Measurements from ENCODE around the gene PRDM11. TPM values are rescaled to one million over a fixed set of nuclear protein-coding genes. Genes with fewer than 3 reads are reported as not detected.

The PRDM11 gene
- total RNA-seq, 1 experiment from 2014 or later = 8.3 TPM

DNA sequence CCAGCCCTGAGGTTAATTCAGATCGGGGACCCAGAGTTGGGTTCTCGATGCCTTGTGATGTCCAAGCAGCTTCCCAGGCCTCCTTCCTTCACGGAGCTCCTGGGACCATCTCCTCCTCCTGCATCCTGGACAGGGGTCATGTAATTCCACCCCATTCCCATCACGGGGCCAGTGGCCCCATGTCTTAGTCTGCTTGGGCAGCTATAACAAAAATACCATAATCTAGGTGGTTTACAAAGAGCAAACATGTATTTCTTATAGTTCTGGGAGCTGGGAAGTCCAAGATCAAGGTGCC lies 41.7 kb upstream of the PRDM11 start (continued):
- TF ChIP-seq, protein P1, sequence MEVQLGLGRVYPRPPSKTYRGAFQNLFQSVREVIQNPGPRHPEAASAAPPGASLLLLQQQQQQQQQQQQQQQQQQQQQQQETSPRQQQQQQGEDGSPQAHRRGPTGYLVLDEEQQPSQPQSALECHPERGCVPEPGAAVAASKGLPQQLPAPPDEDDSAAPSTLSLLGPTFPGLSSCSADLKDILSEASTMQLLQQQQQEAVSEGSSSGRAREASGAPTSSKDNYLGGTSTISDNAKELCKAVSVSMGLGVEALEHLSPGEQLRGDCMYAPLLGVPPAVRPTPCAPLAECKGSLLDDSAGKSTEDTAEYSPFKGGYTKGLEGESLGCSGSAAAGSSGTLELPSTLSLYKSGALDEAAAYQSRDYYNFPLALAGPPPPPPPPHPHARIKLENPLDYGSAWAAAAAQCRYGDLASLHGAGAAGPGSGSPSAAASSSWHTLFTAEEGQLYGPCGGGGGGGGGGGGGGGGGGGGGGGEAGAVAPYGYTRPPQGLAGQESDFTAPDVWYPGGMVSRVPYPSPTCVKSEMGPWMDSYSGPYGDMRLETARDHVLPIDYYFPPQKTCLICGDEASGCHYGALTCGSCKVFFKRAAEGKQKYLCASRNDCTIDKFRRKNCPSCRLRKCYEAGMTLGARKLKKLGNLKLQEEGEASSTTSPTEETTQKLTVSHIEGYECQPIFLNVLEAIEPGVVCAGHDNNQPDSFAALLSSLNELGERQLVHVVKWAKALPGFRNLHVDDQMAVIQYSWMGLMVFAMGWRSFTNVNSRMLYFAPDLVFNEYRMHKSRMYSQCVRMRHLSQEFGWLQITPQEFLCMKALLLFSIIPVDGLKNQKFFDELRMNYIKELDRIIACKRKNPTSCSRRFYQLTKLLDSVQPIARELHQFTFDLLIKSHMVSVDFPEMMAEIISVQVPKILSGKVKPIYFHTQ (CRISPR knock-in tag; IDR thresholded peaks at IDR 0.05) = no peak
- TF ChIP-seq JUN (CRISPR knock-in tag; IDR thresholded peaks at IDR 0.05) (no peak), GTF2I (CRISPR knock-in tag; conservative IDR thresholded peaks at IDR 0.05) (no peak), ZNF423 (CRISPR knock-in tag; IDR thresholded peaks at IDR 0.05) (no peak), E2F4 (CRISPR knock-in tag; IDR thresholded peaks at IDR 0.05; ENCODE audit: borderline replicate concordance, low read depth) (no peak)
- TF ChIP-seq, protein P2, sequence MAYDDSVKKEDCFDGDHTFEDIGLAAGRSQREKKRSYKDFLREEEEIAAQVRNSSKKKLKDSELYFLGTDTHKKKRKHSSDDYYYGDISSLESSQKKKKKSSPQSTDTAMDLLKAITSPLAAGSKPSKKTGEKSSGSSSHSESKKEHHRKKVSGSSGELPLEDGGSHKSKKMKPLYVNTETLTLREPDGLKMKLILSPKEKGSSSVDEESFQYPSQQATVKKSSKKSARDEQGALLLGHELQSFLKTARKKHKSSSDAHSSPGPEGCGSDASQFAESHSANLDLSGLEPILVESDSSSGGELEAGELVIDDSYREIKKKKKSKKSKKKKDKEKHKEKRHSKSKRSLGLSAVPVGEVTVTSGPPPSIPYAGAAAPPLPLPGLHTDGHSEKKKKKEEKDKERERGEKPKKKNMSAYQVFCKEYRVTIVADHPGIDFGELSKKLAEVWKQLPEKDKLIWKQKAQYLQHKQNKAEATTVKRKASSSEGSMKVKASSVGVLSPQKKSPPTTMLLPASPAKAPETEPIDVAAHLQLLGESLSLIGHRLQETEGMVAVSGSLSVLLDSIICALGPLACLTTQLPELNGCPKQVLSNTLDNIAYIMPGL (CRISPR knock-in tag; IDR thresholded peaks at IDR 0.05) = no peak
- TF ChIP-seq, protein P3, sequence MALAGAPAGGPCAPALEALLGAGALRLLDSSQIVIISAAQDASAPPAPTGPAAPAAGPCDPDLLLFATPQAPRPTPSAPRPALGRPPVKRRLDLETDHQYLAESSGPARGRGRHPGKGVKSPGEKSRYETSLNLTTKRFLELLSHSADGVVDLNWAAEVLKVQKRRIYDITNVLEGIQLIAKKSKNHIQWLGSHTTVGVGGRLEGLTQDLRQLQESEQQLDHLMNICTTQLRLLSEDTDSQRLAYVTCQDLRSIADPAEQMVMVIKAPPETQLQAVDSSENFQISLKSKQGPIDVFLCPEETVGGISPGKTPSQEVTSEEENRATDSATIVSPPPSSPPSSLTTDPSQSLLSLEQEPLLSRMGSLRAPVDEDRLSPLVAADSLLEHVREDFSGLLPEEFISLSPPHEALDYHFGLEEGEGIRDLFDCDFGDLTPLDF (CRISPR knock-in tag; IDR thresholded peaks at IDR 0.05) = no peak

GRCh38 chr11:45105233-45105983 lies 41.0 kb upstream of the PRDM11 start:
- POLR2A ChIA-PET = interaction anchor here (1.5 kb wide), 2 partner anchors 169 to 174 kb away, joined by 8 to 10 read pairs; no protein-coding TSS in a partner anchor
- no peak for TF ChIP-seq E2F4 (CRISPR knock-in tag; IDR thresholded peaks at IDR 0.05; ENCODE audit: borderline replicate concordance, low read depth)
- TF ChIP-seq FOXP1 (CRISPR knock-in tag; IDR thresholded peaks at IDR 0.05; ENCODE audit: borderline replicate concordance) = 0 out of 2 replicates have a peak, but pooled peaks have one; percentile 22
- TF ChIP-seq GTF2I (CRISPR knock-in tag; conservative IDR thresholded peaks at IDR 0.05) = peak; percentile 68; the same call in 1 of the 2 replicates
- TF ChIP-seq SP1 (CRISPR knock-in tag; conservative IDR thresholded peaks at IDR 0.05) = 0 out of 2 replicates have a peak, but pooled peaks have one; percentile 20
- TF ChIP-seq CTCF (IDR thresholded peaks at IDR 0.05) = peak; percentile 90
- no peak for TF ChIP-seq JUN (CRISPR knock-in tag; IDR thresholded peaks at IDR 0.05)
- H3K4me3 Mint-ChIP-seq = no peak overlapping the region

More at GRCh38 chr11:45105233-45105983, 41.0 kb upstream of the PRDM11 start:
- peak; percentile 91 for ATAC-seq
- no peaks in the 10 kb centered on the region for H3K9me3 Mint-ChIP-seq
- peak; percentile 87 for DNase-seq (ENCODE audit: low spot score)
- H3K27ac Mint-ChIP-seq = no peak overlapping the region
- H3K4me1 Mint-ChIP-seq = peaks cover 6% of the 10 kb centered on the region
- H3K27me3 Mint-ChIP-seq (ENCODE audit: low read depth) = 0 out of 2 replicates have a peak, but pooled peaks cover 3% of the 10 kb centered on the region
- CTCF ChIA-PET = interaction anchor here (0.6 to 10.6 kb wide), 53 partner anchors 8 to 488 kb away, joined by 3 to 361 read pairs (median 5); partner anchors contain the start of genes SYT13 and TP53I11
- H3K36me3 Mint-ChIP-seq = no peaks in the 10 kb centered on the region
